Regular cardiac myocyte (primary cell): Measurements from ENCODE around the gene OR11H7. TPM values are rescaled to one million over a fixed set of nuclear protein-coding genes. Genes with fewer than 3 reads are reported as not detected.

ENCODE experiments used
- total RNA-seq: library from RNA; depleted of rRNA; stranded (reverse); fragments of >200 nt; gene quantifications from 2 replicates; pipeline ENCODE4 v1.2.3, GENCODE V29; 2014

Gene OR11H7
- total RNA-seq, result not detected in 2 replicates

DNA sequence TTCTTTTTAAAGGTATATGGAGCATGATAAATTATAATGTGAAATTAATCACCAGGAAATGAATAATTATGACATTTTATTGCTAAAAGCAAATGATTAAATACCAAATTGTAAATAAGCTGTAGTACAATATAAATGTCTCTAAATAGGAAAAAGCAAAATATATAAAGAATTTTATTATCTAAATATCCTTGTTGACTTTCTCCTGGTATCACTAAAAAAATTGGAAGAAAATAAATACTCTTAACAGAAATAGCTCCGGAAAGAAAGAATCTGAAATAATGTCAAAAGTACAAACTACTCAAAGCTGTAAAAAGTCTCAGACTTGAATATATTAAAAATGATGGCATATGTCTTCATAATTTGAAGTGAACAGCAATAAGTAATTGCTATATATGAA, at the start of gene OR11H7:
Gene OR11H7 (plus strand): TSS at position 301 of the 400 bp plus-strand sequence.

GRCh38 chr14:20190596-20190995, 38.2 kb upstream of the OR11H7 start, which contains the start of gene OR11G2:
Gene OR11G2 (plus strand): TSS chr14:20190896. CDS start chr14:20197438, 6,542 bp downstream.

GRCh38 chr14:20223410-20223809, 5.4 kb upstream of the OR11H7 start, which contains the start of gene OR11H6:
Gene OR11H6 (plus strand): TSS chr14:20223710. CDS start chr14:20223710, 0 bp downstream.

Other genes with a start within 250 kb of the OR11H7 start
- not detected in 2 replicates for gene OR4Q2, start 226.8 kb upstream of the OR11H7 start, total RNA-seq
- not detected in 2 replicates for gene OR4K14, start 209.7 kb upstream of the OR11H7 start, total RNA-seq
- not detected in 2 replicates for gene OR4K13, start 192.9 kb upstream of the OR11H7 start, total RNA-seq
- gene OR4L1, start 168.9 kb upstream of the OR11H7 start, total RNA-seq, result not detected in 2 replicates
- gene OR4K17, start 118.2 kb upstream of the OR11H7 start, total RNA-seq, result not detected in 2 replicates
- gene OR4N5, start 90.2 kb upstream of the OR11H7 start, total RNA-seq, result not detected in 2 replicates
- not detected in 2 replicates for gene OR11G2, start 38.1 kb upstream of the OR11H7 start, total RNA-seq
- gene OR11H6, start 5.3 kb upstream of the OR11H7 start, total RNA-seq, result not detected in 2 replicates
- not detected in 2 replicates for gene OR11H4, start 10.3 kb downstream of the OR11H7 start, total RNA-seq
- gene TTC5, start 77.0 kb downstream of the OR11H7 start, total RNA-seq, result 19.4 and 25.3 TPM in 2 replicates
- 27.6 and 60.9 TPM in 2 replicates for gene CCNB1IP1, start 104.3 kb downstream of the OR11H7 start, total RNA-seq
- 5.9 and 15.9 TPM in 2 replicates for gene PARP2, start 114.7 kb downstream of the OR11H7 start, total RNA-seq
- 14.2 and 18.9 TPM in 2 replicates for gene TEP1, start 184.5 kb downstream of the OR11H7 start, total RNA-seq
- under 0.01 and 0.28 TPM in 2 replicates for gene KLHL33, start 207.2 kb downstream of the OR11H7 start, total RNA-seq
- 27.9 and 58.1 TPM in 2 replicates for gene OSGEP, start 225.8 kb downstream of the OR11H7 start, total RNA-seq
- gene APEX1, start 226.2 kb downstream of the OR11H7 start, total RNA-seq, result 41.4 and 144 TPM in 2 replicates
- gene PIP4P1, start 232.5 kb downstream of the OR11H7 start, total RNA-seq, result 12.1 and 22.8 TPM in 2 replicates
- gene PNP, start 240.4 kb downstream of the OR11H7 start, total RNA-seq, result 47.1 and 164 TPM in 2 replicates